OCI-LY7 (cell line): ENCODE data around the gene ZSCAN31. TPM values are rescaled to one million over a fixed set of nuclear protein-coding genes. Genes with fewer than 3 reads are reported as not detected.

Experiments
- BruUV-seq: library from RNA; stranded (reverse); fragments of 400-500 nt; replicated peaks from 2 replicates; lab custom pipeline; 2021; lab: Mats Ljungman, UMichigan
- CTCF ChIA-PET: fragments of 300-600 bp; sonication (Branson Sonifier 250); formaldehyde crosslinking; loops from one replicate; lab custom pipeline; 2022; ENCODE audit warnings: antibody characterized with exemption; ENCODE audit not compliant: unreplicated experiment; lab: Charles Lee
- POLR2A ChIA-PET: fragments of 300-600 bp; sonication (Branson Sonifier 250); formaldehyde crosslinking; loops from one replicate; lab custom pipeline; 2022; ENCODE audit warnings: antibody characterized with exemption; lab: Charles Lee
- DNase-seq: peaks from one replicate; pipeline ENCODE4 v3.0.0-alpha.2; 2015; ENCODE audit warnings: low spot score
- H2AFZ ChIP-seq: fragments of 200-600 bp; sonication (generic), shearing (Covaris generic); 2 replicates; pipeline ENCODE4 v1.6.1; 2014; ENCODE audit warnings: mild to moderate bottlenecking, antibody characterized with exemption, low read length, moderate library complexity
- H3K27ac ChIP-seq: fragments of 200-600 bp; sonication (generic); 2 replicates; pipeline ENCODE4 v1.5.1; 2014; ENCODE audit warnings: mixed run types, low read depth, mild to moderate bottlenecking, moderate library complexity, low read length, inconsistent platforms; ENCODE audit not compliant: poor library complexity, severe bottlenecking
- H3K36me3 ChIP-seq: fragments of 200-600 bp; sonication (generic); 2 replicates; pipeline ENCODE4 v1.6.1; 2014; ENCODE audit warnings: mild to moderate bottlenecking, antibody characterized with exemption, low read length, moderate library complexity, mixed read lengths; ENCODE audit not compliant: insufficient read depth
- H3K4me1 ChIP-seq: fragments of 200-600 bp; sonication (generic); 2 replicates; pipeline ENCODE4 v1.5.1; 2014; ENCODE audit warnings: mild to moderate bottlenecking, low read length; ENCODE audit not compliant: insufficient read depth, poor library complexity, severe bottlenecking
- H3K4me2 ChIP-seq: fragments of 200-600 bp; sonication (generic); 2 replicates; pipeline ENCODE4 v1.6.1; 2014; ENCODE audit warnings: mild to moderate bottlenecking, low read length
- H3K4me3 ChIP-seq: fragments of 200-600 bp; sonication (generic); 2 replicates; pipeline ENCODE4 v1.5.1; 2014; ENCODE audit warnings: mild to moderate bottlenecking, low read depth, low read length; ENCODE audit not compliant: poor library complexity, severe bottlenecking
- H3K79me2 ChIP-seq: fragments of 200-600 bp; sonication (generic); 2 replicates; pipeline ENCODE4 v1.6.1; 2016; ENCODE audit warnings: low read depth, mild to moderate bottlenecking, low read length, moderate library complexity, mixed read lengths; ENCODE audit not compliant: insufficient read depth
- H3K9me2 ChIP-seq: fragments of 200-600 bp; sonication (generic); 2 replicates; pipeline ENCODE4 v1.6.1; 2016; ENCODE audit warnings: mild to moderate bottlenecking, low read length, mixed read lengths; ENCODE audit not compliant: insufficient read depth
- H3K9me3 ChIP-seq: fragments of 200-600 bp; sonication (generic); 2 replicates; pipeline ENCODE4 v1.6.1; 2014; ENCODE audit warnings: mild to moderate bottlenecking, mixed run types, low read length, mixed read lengths
- H4K20me1 ChIP-seq: fragments of 200-600 bp; sonication (generic); 2 replicates; pipeline ENCODE4 v1.6.1; 2014; ENCODE audit warnings: mild to moderate bottlenecking, antibody characterized with exemption, low read length, moderate library complexity, mixed read lengths; ENCODE audit not compliant: insufficient read depth
- EZH2phosphoT487 ChIP-seq: fragments of 200-600 bp; sonication (generic); IDR thresholded peaks from 2 replicates; pipeline ENCODE4 v1.6.1; 2018; ENCODE audit warnings: low read depth, borderline replicate concordance, mild to moderate bottlenecking, mixed run types, antibody characterized with exemption, low read length, moderate library complexity, mixed read lengths
- intact Hi-C: fragments of 100-400 bp; cut with micrococcal nuclease; formaldehyde crosslinking; loops from one replicate; pipeline ENCODE4 v1.10.0; 2022; ENCODE audit not compliant: unreplicated experiment
- total RNA-seq, 2 experiments: library from RNA; depleted of rRNA in 1 of 2; stranded (reverse); fragments of >200 nt in 1 of 2; shearing (Covaris generic) in 1 of 2; gene quantifications; 2 replicates each; pipeline ENCODE4 v1.2.3, GENCODE V29; 2014 to 2022
- TF ChIP-seq, protein P1 (sequence below): fragments of 200-600 bp; sonication (generic); conservative IDR thresholded peaks from 2 replicates; pipeline ENCODE4 v1.5.1; 2014; ENCODE audit warnings: mild to moderate bottlenecking, antibody characterized with exemption, low read length, moderate library complexity, mixed read lengths

The ZSCAN31 gene
- total RNA-seq, 2 experiments from 2014 or later = not detected

- CTCF ChIA-PET = no interaction called here
- BruUV-seq = no TSS peak
- POLR2A ChIA-PET = interaction anchor here (0.5 kb wide), 1 partner anchor 450 kb away, joined by 4 read pairs; a partner anchor contains a TSS
Measured at GRCh38 chr6:28340310-28341095, 4.6 kb upstream of the ZSCAN31 start.

DNA sequence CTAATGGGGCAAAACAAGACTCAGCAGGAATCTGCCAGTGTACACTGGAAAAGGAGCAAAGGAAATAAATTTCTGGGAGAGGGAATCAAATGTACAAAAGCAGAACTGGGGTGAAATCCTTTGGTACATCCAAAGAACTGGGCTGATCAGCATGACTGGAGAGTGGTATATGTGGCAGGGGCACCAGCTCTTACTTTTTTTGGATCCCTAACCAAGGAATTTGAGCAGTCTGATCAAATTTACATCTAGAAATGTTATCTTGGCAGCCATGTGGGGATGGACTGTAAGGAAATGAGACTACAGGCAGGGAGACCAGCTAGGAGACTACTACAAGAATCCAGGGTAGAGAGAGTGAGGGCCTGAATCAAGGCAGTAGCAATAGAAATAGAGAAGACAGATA, 1.2 kb upstream of the ZSCAN31 start:
- H4K20me1 ChIP-seq = no peaks in the 10 kb centered on the region
- peak overlapping the region; percentile 62; the same call in 1 of the 2 replicates for H2AFZ ChIP-seq
- no peaks in the 10 kb centered on the region for H3K36me3 ChIP-seq
- ChIA-PET POLR2A (interaction anchor here (2.8 kb wide), 1 partner anchor 11 kb away, joined by 9 read pairs; no protein-coding TSS in a partner anchor), CTCF (no interaction called here)
- no peak for TF ChIP-seq EZH2phosphoT487
- TF ChIP-seq, protein P1, sequence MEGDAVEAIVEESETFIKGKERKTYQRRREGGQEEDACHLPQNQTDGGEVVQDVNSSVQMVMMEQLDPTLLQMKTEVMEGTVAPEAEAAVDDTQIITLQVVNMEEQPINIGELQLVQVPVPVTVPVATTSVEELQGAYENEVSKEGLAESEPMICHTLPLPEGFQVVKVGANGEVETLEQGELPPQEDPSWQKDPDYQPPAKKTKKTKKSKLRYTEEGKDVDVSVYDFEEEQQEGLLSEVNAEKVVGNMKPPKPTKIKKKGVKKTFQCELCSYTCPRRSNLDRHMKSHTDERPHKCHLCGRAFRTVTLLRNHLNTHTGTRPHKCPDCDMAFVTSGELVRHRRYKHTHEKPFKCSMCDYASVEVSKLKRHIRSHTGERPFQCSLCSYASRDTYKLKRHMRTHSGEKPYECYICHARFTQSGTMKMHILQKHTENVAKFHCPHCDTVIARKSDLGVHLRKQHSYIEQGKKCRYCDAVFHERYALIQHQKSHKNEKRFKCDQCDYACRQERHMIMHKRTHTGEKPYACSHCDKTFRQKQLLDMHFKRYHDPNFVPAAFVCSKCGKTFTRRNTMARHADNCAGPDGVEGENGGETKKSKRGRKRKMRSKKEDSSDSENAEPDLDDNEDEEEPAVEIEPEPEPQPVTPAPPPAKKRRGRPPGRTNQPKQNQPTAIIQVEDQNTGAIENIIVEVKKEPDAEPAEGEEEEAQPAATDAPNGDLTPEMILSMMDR = no peak
- peaks cover 16% of the 10 kb centered on the region for H3K9me3 ChIP-seq
- DNase-seq = no peak
- H3K9me2 ChIP-seq = no peaks in the 10 kb centered on the region
- no TSS peak for BruUV-seq
- H3K79me2 ChIP-seq = no peaks in the 10 kb centered on the region
- peak overlapping the region; percentile 65 for H3K4me3 ChIP-seq
- intact Hi-C loops = no loop called here
- H3K4me2 ChIP-seq = peak overlapping the region; percentile 89
- H3K27ac ChIP-seq = no peak overlapping the region
- peaks cover 14% of the 10 kb centered on the region for H3K4me1 ChIP-seq

More at GRCh38 chr6:28340310-28341095, 4.6 kb upstream of the ZSCAN31 start:
- Histone ChIP-seq H3K4me1 (peaks cover 14% of the 10 kb centered on the region), H3K4me2 (no peak overlapping the region), H4K20me1 (no peaks in the 10 kb centered on the region), H3K79me2 (no peaks in the 10 kb centered on the region), H3K9me2 (no peaks in the 10 kb centered on the region), H2AFZ (no peak overlapping the region), H3K4me3 (no peak overlapping the region), H3K9me3 (peaks cover 16% of the 10 kb centered on the region), H3K36me3 (no peaks in the 10 kb centered on the region), H3K27ac (no peak overlapping the region)
- TF ChIP-seq, protein P1 = no peak
- no peak for TF ChIP-seq EZH2phosphoT487
- intact Hi-C loops = no loop called here
- DNase-seq = no peak
